ENCODE results near the gene OR6C75.
"Not testable (repeated sequence)": the region's sequence is repeated elsewhere in the genome, so short reads cannot be mapped to it uniquely, and the experiment has no call there.

OR6C75 gene

DNA sequence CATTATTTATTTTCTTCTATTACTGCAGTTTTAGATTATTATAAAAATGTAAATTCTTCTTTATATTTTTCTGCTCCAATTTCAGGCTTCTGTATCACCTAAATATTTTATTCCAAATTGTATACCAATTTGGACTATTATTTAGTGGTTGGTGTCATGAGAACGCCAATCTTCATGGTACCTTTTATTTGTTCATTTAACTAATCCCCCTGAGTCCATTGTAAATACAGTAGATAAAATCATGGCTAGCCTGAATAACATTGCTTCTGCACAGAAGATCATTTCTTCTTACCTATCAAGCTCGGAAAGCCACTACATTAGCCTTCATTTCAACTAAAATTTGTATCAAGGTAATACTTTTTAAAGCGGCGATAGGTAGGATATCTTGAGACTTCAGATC is at the start of gene OR6C75:
OR6C75 (plus strand) TSS at position 301 of the 400 bp plus-strand sequence. CDS start 2,136 bp downstream, outside the sequence.
- no peak for DNase-seq

DNA sequence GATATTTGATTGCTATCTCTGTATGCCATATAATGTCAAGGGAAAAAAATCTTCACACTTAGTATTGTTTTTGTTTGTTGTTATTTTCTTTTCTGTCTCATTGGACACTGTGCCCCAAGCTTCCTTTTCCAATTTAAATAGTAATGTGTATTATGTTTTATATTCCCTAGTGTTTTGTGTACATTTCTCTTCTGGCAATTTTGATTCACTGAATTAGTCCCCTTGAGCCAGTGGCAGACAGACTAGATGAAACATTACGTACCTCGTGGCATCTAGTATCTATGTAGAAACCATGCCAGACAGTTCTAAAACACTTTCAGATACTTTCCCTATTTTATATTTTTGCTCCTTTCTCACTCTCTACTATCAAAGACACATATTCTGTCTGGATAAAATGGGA is 48.7 kb upstream of the OR6C75 start, which contains the start of gene OR6C1:
OR6C1 (plus strand) TSS at position 301 of the 400 bp plus-strand sequence. CDS start 6,257 bp downstream, outside the sequence.
- DNase-seq = no peak

DNA sequence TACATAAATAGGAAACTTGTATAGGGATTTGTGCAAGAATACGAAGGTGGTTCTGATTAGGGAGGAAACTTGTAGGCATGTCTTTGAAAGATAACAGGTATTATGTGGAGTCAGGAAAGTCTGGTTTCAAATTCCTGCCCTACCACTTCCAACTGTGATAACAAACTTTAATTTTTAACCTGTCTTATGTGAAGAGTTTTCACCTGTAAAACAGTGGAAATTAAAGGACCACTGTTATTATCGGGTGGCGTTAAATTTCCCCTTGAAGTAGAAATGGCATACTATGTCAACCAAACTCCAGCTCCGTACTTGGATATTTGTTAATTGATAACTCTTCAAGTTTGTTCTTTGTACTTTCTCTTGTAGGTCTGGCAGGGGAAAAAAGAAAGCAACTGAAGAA is 42.6 kb upstream of the OR6C75 start:
- DNase-seq = no peak

DNA sequence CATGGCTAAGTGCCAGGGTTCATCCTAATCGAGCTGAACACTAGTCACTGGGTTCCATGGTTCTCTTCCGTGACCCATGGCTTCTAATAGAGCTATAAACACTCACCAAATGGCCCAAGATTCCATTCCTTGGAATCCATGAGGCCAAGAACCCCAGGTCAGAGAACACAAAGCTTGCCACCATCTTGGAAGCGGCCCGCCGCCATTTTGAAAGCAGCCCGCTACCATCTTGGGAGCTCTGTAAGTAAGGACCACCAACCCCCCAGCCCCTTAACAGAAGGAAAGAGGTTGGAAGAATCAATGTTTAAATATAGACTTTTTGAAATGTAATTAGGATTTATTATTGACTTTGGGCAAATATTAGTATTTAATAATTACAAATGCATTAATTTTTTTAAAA is 37.0 kb upstream of the OR6C75 start:
- DNase-seq = not testable (repeated sequence)

DNA sequence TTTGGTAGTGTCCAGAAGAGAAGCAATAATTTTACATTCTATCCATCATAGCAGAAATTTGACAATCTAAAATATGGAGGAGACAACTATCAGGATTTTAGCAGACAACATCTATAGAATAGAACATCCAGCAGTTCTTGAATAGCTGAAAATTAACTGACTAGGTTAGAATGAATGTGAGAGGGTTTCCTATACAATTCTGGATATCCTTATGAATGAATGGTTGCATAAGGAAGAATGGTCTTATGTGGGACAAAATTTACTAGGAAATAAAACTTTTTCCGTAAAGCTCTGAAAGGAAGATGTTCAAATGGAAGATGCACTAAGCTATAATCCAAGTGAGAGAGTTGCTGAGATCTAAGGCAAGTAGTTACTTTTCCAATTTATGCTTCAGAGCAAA is 32.3 kb upstream of the OR6C75 start, which contains the start of gene OR6C3:
OR6C3 (plus strand) TSS at position 301 of the 400 bp plus-strand sequence. CDS start 955 bp downstream, outside the sequence.
- no peak for DNase-seq

DNA sequence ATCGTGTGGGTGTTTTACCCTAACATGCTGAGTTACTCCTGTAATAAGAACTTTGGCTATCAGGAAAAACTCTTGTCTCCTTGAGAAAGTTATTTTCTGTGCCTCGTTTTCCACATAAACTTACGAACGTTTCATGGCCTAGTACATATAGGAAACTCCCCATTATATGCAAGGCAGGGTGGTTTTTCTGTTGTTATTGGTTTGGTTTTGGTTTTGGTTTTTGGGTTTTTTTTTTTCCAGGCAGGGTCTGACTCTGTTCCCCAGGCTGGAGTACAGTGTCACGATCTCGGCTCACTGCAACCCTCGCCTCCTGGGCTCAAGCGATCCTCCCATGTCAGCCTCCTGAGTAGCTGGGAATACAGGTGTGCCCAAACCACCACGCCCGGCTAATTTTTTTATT is 26.8 kb upstream of the OR6C75 start:
- DNase-seq = no peak

DNA sequence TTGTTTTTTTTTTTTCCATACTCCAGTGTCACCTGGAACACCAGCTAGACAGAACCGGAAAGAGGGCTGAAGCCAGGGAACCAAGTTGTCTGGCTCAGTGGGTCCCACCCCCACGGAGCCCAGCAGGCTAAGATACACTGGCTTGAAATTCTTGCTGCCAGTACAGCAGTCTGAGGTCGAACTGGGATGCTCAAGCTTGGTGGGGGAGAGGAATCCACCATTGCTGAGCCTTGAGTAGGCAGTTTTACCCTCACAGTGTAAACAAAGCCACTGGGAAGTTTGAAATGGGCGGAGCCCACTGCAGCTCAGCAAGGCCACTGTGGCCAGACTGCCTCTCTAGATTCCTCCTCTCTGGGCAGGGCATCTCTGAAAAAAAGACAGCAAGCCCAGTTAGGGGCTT is 7.4 kb upstream of the OR6C75 start:
- DNase-seq = not testable (repeated sequence)

DNA sequence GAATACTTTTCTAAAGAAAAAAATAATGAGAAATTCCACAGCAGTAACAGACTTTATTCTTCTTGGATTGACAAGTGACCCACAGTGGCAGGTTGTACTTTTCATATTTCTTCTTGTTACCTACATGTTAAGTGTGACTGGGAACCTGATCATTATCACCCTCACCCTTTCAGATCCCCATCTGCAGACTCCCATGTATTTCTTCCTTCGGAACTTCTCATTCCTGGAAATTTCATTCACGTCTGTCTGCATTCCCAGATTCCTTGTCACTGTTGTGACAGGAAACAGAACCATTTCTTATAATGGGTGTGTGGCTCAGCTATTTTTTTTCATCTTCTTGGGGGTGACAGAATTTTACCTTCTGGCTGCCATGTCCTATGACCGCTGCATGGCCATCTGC is 2.3 kb downstream of the OR6C75 start:
- DNase-seq = no peak

DNA sequence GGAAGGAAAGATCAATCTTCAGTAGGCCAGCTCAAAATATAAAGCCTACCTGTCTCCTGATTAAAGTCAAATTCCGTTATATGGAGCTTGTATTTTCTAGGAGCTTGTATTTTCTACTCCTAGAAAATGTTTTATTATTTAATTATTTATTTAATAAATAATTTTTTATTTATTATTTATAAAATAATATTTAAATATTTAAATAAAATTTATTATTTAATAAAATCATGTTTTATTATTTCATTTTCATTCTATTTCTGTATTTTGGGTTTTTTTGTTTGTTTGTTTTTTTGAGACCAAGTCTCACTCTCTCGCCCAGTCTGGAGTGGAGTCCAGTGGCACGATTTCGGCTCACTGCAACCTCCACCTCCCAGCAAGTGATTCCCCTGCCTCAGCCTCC is 9.7 kb downstream of the OR6C75 start:
- no peak for DNase-seq

DNA sequence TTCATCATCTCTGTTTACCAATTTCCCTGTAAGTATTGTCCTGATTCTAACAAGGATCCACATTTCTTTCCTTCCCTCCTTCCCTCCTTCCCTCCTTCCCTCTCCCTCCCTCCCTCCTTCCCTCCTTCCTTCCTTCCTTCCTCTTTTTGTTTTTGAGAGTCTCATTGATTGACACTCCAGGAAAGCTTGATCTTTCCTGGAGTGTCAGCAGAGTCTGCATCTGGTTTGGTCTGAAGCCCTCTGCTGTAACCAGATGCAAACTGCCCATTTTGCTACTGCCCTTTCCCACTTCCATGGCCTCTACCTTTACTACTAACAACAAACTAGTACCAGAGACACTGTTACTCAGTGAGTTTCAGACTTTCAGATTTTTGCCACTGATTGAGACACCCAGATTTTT is 23.1 kb downstream of the OR6C75 start:
- DNase-seq = no peak

DNA sequence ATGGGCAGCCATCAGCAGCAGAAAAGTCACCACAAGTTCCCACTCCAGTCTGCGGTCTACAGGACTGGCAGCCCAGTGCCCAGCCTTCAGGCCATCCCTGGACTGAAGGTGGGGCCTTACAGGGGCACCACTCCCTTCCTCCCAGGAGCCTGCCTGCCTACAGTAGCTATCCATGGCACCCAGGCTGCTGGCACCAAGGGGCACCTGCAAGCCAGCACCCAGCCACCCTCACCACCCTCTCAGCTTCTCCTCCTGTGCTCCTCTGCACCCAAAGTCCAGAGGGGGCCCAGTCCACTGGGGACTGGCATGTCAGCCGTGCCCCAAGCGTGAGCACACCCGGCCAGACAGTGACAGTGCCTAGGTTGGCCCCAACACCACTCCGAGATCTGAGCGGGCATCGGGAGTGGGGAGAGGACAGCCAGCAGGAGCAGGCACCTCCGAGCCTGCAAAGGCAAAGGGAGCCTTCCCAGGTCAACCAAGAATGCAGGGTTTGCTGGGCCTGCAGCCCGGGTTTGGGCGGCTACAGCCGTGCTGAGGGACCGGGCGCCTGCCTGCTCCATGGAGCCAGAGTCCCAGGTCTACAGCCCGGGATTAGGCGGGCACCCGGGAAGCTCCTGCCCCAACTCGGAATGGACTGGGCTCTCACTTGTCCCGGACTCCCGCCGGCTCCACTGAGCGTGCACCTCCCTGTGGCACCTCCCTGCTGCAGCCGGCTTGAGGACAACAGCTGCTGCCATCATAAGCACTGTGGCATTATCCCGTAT is 29.4 kb downstream of the OR6C75 start:
- DNase-seq = no peak

DNA sequence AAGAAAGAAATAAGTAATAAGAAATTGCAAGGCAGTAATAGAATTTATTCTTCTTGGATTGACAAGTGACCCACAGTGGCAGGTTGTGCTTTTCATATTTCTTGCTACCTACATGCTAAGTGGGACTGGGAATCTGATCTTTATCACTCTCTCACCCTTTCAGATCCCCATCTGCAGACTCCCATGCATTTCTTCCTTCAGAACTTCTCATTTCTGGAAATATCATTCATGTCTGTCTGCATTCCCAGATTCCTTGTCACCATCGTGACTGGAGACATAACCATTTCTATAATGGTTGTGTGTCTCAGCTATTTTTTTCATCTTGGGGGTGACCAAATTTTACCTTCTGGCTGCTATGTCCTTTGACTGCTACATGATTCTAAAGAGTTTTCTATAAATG is 33.6 kb downstream of the OR6C75 start:
- DNase-seq = no peak

DNA sequence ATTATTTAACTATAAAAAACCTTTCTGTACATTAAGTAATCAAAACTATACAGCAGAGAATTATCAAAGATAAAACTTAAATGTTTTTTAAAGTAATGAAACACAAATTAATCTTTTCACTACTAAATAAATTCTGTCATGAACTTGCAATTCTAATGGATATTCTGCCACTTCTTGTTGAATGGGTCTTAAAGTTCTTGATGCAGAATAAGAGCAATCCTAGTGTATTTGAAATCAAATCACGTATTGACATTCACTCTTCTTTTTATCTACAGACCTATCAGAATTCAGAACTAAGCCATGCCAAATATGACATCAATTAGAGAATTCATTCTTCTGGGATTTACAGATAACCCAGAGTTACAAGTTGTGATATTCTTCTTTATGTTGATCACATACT is 37.5 kb downstream of the OR6C75 start, which contains the start of gene OR6C65:
OR6C65 (plus strand) TSS at position 301 of the 400 bp plus-strand sequence; CDS start at position 301, 0 bp downstream.
- DNase-seq = no peak

DNA sequence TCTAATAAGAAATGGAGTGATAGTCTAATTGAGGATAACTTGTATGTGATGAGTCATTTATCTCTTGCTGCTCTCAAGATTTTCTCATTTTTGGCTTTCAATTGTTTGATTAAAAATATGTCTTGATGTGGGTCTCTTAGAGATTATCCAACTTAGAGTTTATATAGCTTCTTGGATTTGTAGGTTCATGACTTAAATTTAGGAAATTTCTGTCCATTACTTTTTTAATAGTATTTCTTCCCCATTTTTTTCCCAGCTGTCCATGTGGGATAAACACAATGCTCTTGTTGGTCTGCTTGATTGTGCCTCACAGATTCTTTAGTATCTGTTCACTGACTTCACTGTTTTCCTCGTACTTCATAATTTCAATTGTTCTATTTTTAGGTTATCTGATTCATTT is 45.1 kb downstream of the OR6C75 start:
- no peak for DNase-seq

DNA sequence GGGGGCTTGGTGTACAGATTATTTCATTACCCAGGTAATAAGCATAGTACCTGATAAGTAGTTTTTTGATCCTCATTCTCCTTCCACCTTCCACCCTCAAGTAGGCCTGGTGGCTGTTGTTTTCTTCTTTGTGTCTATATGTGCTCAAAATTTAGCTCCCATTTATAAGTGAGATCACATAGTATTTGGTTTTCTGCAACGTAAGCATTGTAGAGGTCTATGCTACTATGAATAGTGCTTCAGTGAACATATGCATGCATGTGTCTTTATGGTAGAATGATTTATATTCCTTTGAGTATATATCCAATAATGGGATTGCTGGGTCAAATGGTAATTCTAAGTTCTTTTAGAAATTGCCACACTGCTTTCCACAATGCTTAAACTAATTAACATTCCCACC is 46.4 kb downstream of the OR6C75 start:
- not testable (repeated sequence) for DNase-seq

DNA sequence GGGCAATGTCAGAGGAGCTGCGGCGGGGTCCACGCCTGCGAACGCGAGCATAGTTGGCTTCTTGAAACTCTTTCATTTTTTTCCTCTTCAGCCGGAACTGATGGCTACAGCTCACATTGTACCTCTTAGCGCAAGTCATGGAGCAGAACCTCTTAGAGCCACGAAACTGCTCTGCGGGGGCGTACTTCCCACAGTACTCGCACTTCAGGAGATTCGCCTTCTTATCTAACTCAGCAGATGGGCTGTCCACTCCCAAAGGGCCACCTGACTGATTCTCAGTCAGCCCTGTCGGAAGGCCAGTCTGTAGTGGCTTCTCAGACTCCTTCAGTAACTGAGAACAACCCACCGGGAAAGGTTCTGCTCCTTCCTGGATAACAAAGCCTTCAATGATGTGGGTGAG is 49.4 kb downstream of the OR6C75 start:
- DNase-seq = not testable (repeated sequence)

DNA sequence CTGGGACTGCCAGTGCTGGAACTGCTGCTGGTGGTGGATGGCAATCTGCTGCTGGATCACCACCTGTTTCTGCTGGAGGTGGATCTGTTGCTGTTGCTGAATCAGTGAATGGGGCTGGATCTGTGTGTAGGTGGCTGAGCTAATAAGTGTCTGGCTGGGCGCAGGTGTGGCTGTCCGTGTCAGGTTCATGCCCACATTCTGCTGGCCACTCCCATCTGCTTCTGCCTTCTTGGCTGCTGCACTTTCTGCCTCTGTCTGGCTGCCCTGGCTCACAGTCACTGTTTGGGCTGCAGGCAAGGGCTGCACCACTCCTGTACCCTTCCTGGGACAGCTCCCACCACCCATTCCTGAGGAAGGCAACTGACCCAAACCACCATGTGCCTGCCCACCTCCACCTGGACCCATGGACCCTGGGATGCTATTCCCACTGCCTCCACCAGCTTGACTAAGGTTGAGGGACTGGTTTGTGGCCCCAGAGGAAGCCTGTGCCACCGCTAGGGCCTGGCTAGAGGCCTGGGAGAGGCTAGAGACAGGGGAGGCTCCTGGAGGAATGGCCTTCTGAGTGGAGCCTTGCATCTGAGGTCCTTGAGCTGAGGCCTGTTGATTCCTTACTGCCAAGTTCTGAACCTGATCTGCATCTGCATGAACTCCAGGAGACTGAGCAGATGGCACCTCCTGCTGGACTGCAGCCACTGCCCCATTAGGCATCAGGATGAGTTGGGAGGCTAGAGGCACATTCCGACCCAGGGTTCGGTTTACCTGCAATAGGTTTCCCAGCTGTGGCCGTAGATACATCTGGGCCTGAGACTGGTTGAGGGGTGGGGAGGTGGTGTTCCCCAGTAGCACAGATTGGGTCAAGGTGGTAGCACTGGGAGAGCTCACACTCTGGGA is 51.0 kb downstream of the OR6C75 start:
- DNase-seq = not testable (repeated sequence)

DNA sequence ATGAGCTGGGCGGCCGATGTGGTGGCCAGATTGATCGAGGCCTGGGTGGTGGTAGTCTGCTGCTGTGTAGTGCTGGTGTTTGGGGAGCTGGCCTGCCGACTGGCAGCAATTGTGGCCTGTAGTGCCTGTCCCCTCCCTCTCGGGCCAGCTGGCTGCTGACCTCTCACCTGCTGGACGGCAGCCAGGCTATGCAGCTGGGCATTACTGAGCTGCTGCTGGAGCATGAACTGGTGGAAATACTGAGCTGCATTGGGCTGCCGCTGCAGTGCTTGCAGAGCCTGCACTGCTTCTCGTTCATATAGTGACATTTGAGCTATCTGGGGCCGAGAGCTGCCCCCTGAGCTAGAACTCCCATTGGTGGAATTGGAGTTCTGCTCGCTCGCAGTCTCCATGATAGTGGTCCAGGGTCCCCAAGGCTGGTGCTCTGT is 51.6 kb downstream of the OR6C75 start:
- not testable (repeated sequence) for DNase-seq

DNA sequence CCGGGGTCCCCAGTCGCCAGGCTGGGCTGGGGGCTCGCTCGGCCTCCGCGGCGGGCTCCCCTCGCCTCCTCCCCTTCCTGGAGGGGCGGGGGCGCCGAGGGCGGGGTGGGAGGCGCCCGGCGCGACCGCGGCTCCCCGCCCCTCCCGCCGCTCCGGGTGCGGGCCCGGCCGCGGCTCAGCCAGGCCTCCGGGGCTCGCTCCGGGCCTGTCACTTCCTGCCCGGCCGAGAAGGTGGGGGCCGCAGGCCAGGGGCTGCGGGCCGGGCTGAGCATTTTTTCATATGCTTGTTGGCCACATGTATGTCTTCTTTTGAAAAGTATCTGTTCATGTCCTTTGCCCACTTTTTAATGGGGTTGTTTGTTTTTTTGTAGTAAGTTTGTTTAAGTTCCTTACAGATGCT is 52.1 kb downstream of the OR6C75 start:
- not testable (repeated sequence) for DNase-seq

DNA sequence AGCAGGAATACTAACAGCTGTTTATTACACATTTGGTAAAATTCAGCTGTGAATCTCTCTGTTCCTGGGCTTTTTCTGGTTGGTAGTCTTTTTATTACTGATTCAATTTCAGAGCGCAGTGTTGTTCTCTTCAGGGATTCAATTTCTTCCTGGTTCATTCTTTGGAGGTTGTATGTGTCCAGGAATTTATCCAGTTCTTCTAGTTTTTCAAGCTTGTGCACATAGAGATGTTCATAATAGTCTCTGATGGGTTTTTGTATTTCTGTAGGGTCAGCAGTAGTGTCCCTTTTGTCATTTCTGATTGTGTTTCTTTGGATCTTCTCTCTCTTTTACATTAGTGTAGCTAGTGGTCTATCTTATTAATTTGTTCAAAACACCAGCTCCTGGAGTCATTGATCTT is 54.2 kb downstream of the OR6C75 start:
- no peak for DNase-seq

Data from NCI-H446 (cell line).